Mesenchymal stem cell (in vitro differentiated cells and primary cell): ENCODE results near the gene CD44.

Experiments
- DNase-seq: peaks from one replicate; pipeline ENCODE4 v3.0.0-alpha.2; 2013
- H2AFZ ChIP-seq: one replicate; pipeline ENCODE4 v1.6.1; 2013; ENCODE audit warnings: low read depth, mild to moderate bottlenecking, control low read depth, inconsistent platforms, low read length, moderate library complexity
- H2AK5ac ChIP-seq: 2 replicates; pipeline ENCODE4 v1.6.1; 2013; ENCODE audit warnings: low read length, moderate library complexity, mild to moderate bottlenecking, inconsistent platforms; ENCODE audit not compliant: severe bottlenecking
- H2BK120ac ChIP-seq: one replicate; pipeline ENCODE4 v1.6.1; 2013; ENCODE audit warnings: low read depth, mild to moderate bottlenecking, inconsistent platforms, low read length, moderate library complexity
- H2BK12ac ChIP-seq, 2 experiments: one replicate each; pipeline ENCODE4 v1.6.1; 2013; ENCODE audit warnings: inconsistent platforms in 2 of 2, low read length in 2 of 2, mild to moderate bottlenecking in 2 of 2, moderate library complexity in 2 of 2, control low read depth in 1 of 2
- H2BK15ac ChIP-seq: one replicate; pipeline ENCODE4 v1.6.1; 2013; ENCODE audit warnings: mild to moderate bottlenecking, low read depth, inconsistent platforms; ENCODE audit not compliant: poor library complexity, severe bottlenecking
- H2BK5ac ChIP-seq: 2 replicates; pipeline ENCODE4 v1.6.1; 2013; ENCODE audit warnings: low read depth, mild to moderate bottlenecking, low read length, control low read depth, inconsistent platforms; ENCODE audit not compliant: poor library complexity, severe bottlenecking
- H3K14ac ChIP-seq, 2 experiments: one replicate each; pipeline ENCODE4 v1.6.1; 2013; ENCODE audit warnings: inconsistent platforms in 2 of 2, low read length in 2 of 2, control low read depth in 1 of 2, mild to moderate bottlenecking in 1 of 2, moderate library complexity in 1 of 2
- H3K18ac ChIP-seq, 2 experiments: one replicate each; pipeline ENCODE4 v1.6.1; 2013; ENCODE audit warnings: inconsistent platforms in 2 of 2, low read length in 2 of 2, control low read depth in 1 of 2, low read depth in 1 of 2, mild to moderate bottlenecking in 1 of 2
- H3K23ac ChIP-seq, 2 experiments: one replicate each; pipeline ENCODE4 v1.6.1; 2013; ENCODE audit warnings: inconsistent platforms in 2 of 2, low read length in 2 of 2, mild to moderate bottlenecking in 2 of 2, moderate library complexity in 2 of 2, control low read depth in 1 of 2
- H3K27ac ChIP-seq: 2 replicates; pipeline ENCODE4 v1.5.1; 2013; ENCODE audit warnings: mild to moderate bottlenecking, moderate library complexity, low read length, control low read depth, inconsistent platforms; ENCODE audit not compliant: poor library complexity, severe bottlenecking
- H3K27me3 ChIP-seq, 2 experiments: 2 replicates each; pipeline versions ENCODE4 v1.6.1 to v1.7.0; 2013; ENCODE audit warnings: low read length in 2 of 2, mild to moderate bottlenecking in 2 of 2, moderate library complexity in 2 of 2, control low read depth in 1 of 2, inconsistent platforms in 1 of 2; ENCODE audit not compliant: control insufficient read depth in 1 of 2, insufficient read depth in 1 of 2
- H3K36me3 ChIP-seq, 2 experiments: 2 replicates each; pipeline versions ENCODE4 v1.6.1 to v1.7.0; 2013; ENCODE audit warnings: low read length in 2 of 2, control low read depth in 1 of 2, inconsistent platforms in 1 of 2, low read depth in 1 of 2, mild to moderate bottlenecking in 1 of 2; ENCODE audit not compliant: insufficient read depth in 2 of 2, control insufficient read depth in 1 of 2
- H3K4ac ChIP-seq, 2 experiments: one replicate each; pipeline ENCODE4 v1.6.1; 2013; ENCODE audit warnings: inconsistent platforms in 2 of 2, low read length in 2 of 2, mild to moderate bottlenecking in 2 of 2, moderate library complexity in 2 of 2, control low read depth in 1 of 2, low read depth in 1 of 2
- H3K4me1 ChIP-seq: 2 replicates; pipeline ENCODE4 v1.6.1; 2013; ENCODE audit warnings: low read depth, low read length, control low read depth; ENCODE audit not compliant: control insufficient read depth, insufficient read depth
- H3K4me2 ChIP-seq: 2 replicates; pipeline ENCODE4 v1.6.1; 2013; ENCODE audit warnings: low read length, mild to moderate bottlenecking, inconsistent platforms; ENCODE audit not compliant: poor library complexity, severe bottlenecking
- H3K4me3 ChIP-seq, 2 experiments: 2 replicates each; pipeline versions ENCODE4 v1.5.1 to v1.7.0; 2013; ENCODE audit warnings: low read length in 2 of 2, mild to moderate bottlenecking in 2 of 2, control low read depth in 1 of 2, low read depth in 1 of 2; ENCODE audit not compliant: insufficient read depth in 1 of 2
- H3K79me1 ChIP-seq: replicated peaks from 2 replicates; pipeline ENCODE4 v1.6.1; 2013; ENCODE audit warnings: mild to moderate bottlenecking, control low read depth, low read length, inconsistent platforms; ENCODE audit not compliant: poor library complexity, severe bottlenecking
- H3K9ac ChIP-seq: 2 replicates; pipeline ENCODE4 v1.7.0; 2013; ENCODE audit warnings: mild to moderate bottlenecking, low read length, moderate library complexity
- H3K9me3 ChIP-seq: 2 replicates; pipeline ENCODE4 v1.7.0; 2013; ENCODE audit warnings: mild to moderate bottlenecking, low read length; ENCODE audit not compliant: control insufficient read depth
- H4K8ac ChIP-seq: one replicate; pipeline ENCODE4 v1.6.1; 2013; ENCODE audit warnings: inconsistent platforms, mild to moderate bottlenecking, low read length, moderate library complexity
- H4K91ac ChIP-seq: one replicate; pipeline ENCODE4 v1.6.1; 2013; ENCODE audit warnings: mild to moderate bottlenecking, low read length, inconsistent platforms
- WGBS: methylation state at CpG from one replicate; pipeline ENCODE4 v1.1.7; 2013; ENCODE audit warnings: mixed read lengths; 5-methylcytosine and 5-hydroxymethylcytosine counted together

CD44 gene

DNA sequence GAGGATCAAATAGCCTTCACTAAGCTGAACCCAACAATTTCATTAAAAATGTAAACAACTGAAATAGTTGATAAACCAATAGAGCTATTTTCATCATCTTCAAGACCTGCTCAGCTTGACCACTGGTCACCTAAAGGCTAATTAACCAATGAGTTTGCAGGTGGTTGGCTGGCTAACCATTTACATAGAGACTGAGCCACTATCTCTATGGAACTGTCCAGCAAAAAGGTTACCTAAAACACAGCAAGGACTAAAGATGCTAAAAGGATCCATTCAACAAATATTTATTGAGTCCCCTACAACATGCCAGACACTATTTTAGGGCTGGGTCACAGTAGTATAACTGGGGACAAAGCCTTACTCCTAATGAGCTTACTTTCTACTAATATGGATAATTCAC is 123.8 kb downstream of the CD44 start:
- DNase-seq = no peak
- no peak overlapping the region for H4K8ac ChIP-seq
- H4K91ac ChIP-seq = no peak overlapping the region
- no peak overlapping the region for H3K4me3 ChIP-seq
- no peak overlapping the region for H3K4me2 ChIP-seq
- H2BK15ac ChIP-seq = no peak overlapping the region
- no peak overlapping the region for H2AFZ ChIP-seq
- H3K27ac ChIP-seq = no peak overlapping the region
- no peak overlapping the region for H2AK5ac ChIP-seq
- no peak overlapping the region for H3K18ac ChIP-seq
- no peaks in the 10 kb centered on the region for H3K79me1 ChIP-seq
- H3K4ac ChIP-seq = no peak overlapping the region
- H2BK12ac ChIP-seq = no peak overlapping the region
- peaks cover 0 to 37% of the 10 kb centered on the region in 2 experiments for H3K36me3 ChIP-seq
- H3K23ac ChIP-seq = no peak overlapping the region
- no peaks in the 10 kb centered on the region for H3K9me3 ChIP-seq
- H3K4me1 ChIP-seq = no peaks in the 10 kb centered on the region
- H3K27me3 ChIP-seq = no peaks in the 10 kb centered on the region
- H2BK5ac ChIP-seq = no peak overlapping the region
- H3K9ac ChIP-seq = no peak overlapping the region
- H2BK120ac ChIP-seq = no peak overlapping the region
- no peak overlapping the region for H3K14ac ChIP-seq

DNA sequence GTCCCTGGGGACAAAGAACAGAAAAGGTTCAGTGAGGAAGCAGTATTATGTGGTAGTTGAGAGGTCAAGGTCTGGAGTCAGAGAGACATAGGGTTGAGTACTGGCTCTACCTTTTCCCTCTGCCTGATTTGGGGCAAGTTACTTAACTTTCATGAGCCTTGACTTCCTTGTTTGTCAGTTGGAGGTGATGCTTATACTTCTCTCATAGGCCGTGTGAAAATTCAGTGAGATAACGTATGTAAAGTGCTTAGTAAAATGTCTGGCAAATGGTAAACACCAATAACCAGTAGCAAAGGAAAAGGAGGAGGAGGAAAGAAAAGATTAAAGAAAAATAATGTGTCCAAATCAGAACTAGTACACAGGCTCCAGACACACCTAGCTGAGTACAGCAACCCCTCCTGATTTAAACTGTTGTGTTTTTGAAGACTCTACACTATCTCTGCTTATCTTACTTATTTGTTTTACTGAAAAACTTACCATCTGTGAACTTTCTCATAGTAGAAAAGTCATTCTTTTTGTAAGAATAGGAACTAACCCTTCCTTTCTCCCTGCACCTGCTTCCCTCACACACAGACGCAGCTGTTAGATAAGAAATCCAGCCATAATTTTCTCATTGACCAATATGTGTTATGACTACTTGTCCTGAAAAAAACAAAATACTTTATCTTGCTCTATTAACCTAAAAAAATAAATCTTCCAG is 126.9 kb downstream of the CD44 start:
- Histone ChIP-seq H3K79me1 (no peaks in the 10 kb centered on the region), H4K91ac (no peak overlapping the region)
- WGBS = 91% methylated on average over 2 of the region's 3 CpGs

DNA sequence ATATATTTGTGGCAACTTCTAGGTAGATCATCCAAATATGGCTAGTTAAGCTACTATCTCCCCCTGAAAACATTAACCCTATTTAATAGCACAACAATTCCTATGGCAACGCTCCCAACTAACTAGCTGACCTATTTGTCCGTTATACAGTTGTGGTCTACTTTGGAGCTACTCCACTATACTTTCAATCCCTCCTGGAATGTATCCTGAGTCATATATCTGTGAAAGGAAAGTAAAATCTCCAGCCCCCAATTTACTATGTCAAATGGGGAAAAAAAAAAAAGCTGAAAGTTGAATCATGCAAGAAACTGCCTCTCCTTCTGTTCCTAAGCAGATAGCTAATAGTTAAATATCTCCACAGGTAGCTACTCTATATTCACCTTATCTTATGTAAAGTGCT is 128.5 kb downstream of the CD44 start:
- H2BK120ac ChIP-seq = no peak overlapping the region
- H2AFZ ChIP-seq = no peak overlapping the region
- WGBS = 80% methylated on average over 1 of the region's 2 CpGs
- H2BK15ac ChIP-seq = no peak overlapping the region
- peak; percentile 84 for DNase-seq
- H3K14ac ChIP-seq = no peak overlapping the region
- H3K36me3 ChIP-seq = peaks cover 0 to 51% of the 10 kb centered on the region in 2 experiments
- H3K4ac ChIP-seq = no peak overlapping the region
- no peak overlapping the region for H4K91ac ChIP-seq
- H3K4me1 ChIP-seq = no peaks in the 10 kb centered on the region
- no peak overlapping the region for H3K4me3 ChIP-seq
- H4K8ac ChIP-seq = no peak overlapping the region
- no peaks in the 10 kb centered on the region for H3K9me3 ChIP-seq
- H3K18ac ChIP-seq = no peak overlapping the region
- no peak overlapping the region for H3K23ac ChIP-seq
- no peaks in the 10 kb centered on the region for H3K27me3 ChIP-seq
- H2BK12ac ChIP-seq = no peak overlapping the region
- H3K4me2 ChIP-seq = no peak overlapping the region
- no peaks in the 10 kb centered on the region for H3K79me1 ChIP-seq
- H2AK5ac ChIP-seq = no peak overlapping the region
- peak overlapping the region; percentile 44 for H3K9ac ChIP-seq
- H3K27ac ChIP-seq = no peak overlapping the region
- H2BK5ac ChIP-seq = no peak overlapping the region

More for the DNA sequence above, 126.9 kb downstream of the CD44 start:
- Histone ChIP-seq H3K4me1 (no peaks in the 10 kb centered on the region), H2BK15ac (no peak overlapping the region), H3K9ac (no peak overlapping the region), H3K14ac (no peak overlapping the region), H3K27ac (no peak overlapping the region), H3K4me2 (no peak overlapping the region), H2BK12ac (no peak overlapping the region), H3K4ac (no peak overlapping the region), H2AFZ (no peak overlapping the region), H3K27me3 (no peaks in the 10 kb centered on the region), H4K8ac (no peak overlapping the region), H2AK5ac (no peak overlapping the region), H3K23ac (no peak overlapping the region), H3K9me3 (no peaks in the 10 kb centered on the region), H2BK120ac (no peak overlapping the region), H3K4me3 (no peak overlapping the region), H3K18ac (no peak overlapping the region), H2BK5ac (no peak overlapping the region), H3K36me3 (peaks cover 0 to 40% of the 10 kb centered on the region in 2 experiments)
- DNase-seq = no peak

DNA sequence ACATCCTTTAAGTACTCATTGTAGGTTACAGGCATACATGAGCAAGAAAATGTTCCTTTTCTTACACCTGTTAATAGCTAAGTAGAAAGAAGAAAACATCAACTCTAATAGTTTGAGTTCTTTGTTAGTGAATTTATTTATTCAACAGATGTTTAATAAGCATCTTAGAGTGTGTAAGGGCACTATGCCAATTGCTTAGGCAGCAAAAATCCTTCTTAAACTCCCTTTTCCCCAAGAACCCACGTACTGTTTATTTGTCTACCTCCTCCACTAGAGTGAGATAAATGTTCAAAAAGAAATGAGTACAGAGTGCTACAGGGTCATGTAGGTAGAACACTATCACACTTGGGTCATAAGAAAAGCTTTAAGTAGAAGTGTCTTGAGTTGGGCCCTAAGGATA is 131.4 kb downstream of the CD44 start:
- no peak overlapping the region for H3K4me3 ChIP-seq
- H3K4ac ChIP-seq = no peak overlapping the region
- no peaks in the 10 kb centered on the region for H3K4me1 ChIP-seq
- H2BK5ac ChIP-seq = no peak overlapping the region
- no peaks in the 10 kb centered on the region for H3K27me3 ChIP-seq
- H2AFZ ChIP-seq = no peak overlapping the region
- H3K14ac ChIP-seq = no peak overlapping the region
- peaks cover 0 to 55% of the 10 kb centered on the region in 2 experiments for H3K36me3 ChIP-seq
- WGBS = no CpG with 5 or more reads among the region's 1 CpG
- H2AK5ac ChIP-seq = no peak overlapping the region
- no peak overlapping the region for H3K18ac ChIP-seq
- H2BK120ac ChIP-seq = no peak overlapping the region
- no peak overlapping the region for H3K27ac ChIP-seq
- H2BK15ac ChIP-seq = no peak overlapping the region
- no peak overlapping the region for H4K91ac ChIP-seq
- no peak overlapping the region for H2BK12ac ChIP-seq
- H3K79me1 ChIP-seq = no peaks in the 10 kb centered on the region
- H3K9ac ChIP-seq = no peak overlapping the region
- no peak for DNase-seq
- H3K9me3 ChIP-seq = no peaks in the 10 kb centered on the region
- no peak overlapping the region for H3K4me2 ChIP-seq
- H3K23ac ChIP-seq = no peak overlapping the region
- H4K8ac ChIP-seq = no peak overlapping the region
